Stimulated activated CD4-positive, alpha-beta T cell treated with anti-CD3 and anti-CD28 coated beads, Interleukin-4, amount 100 ng/mL, for 1 hour (primary cell): ENCODE measurements around the gene BAG1.

Source experiments
- DNase-seq: peaks from one replicate; pipeline ENCODE4 v3.0.0-alpha.2; 2020

BAG1 gene

GRCh38 chr9:33209394-33209793 lies 55.1 kb downstream of the BAG1 start:
- no peak for DNase-seq

GRCh38 chr9:33202552-33203201 lies 61.8 kb downstream of the BAG1 start:
- DNase-seq: no peak
